Thyroid gland (tissue), 4 donors: Measurements from ENCODE around the gene METTL2B. TPM values are rescaled to one million over a fixed set of nuclear protein-coding genes. Genes with fewer than 3 reads are reported as not detected.
"Not testable (repeated sequence)": the region's sequence is repeated elsewhere in the genome, so short reads cannot be mapped to it uniquely, and the experiment has no call there.

Source experiments
- DNase-seq, 2 donors: peaks; one replicate each; pipeline ENCODE4 v3.0.0-alpha.2; 2019
- H3K27ac ChIP-seq, 3 donors: fragments of 200-600 bp; sonication (generic); 1 replicate in 2 of 3; 2 replicates in 1 of 3; pipeline ENCODE4 v1.5.1; 2016 to 2019; ENCODE audit warnings: mild to moderate bottlenecking in 1 of 3, moderate library complexity in 1 of 3
- H3K27me3 ChIP-seq: fragments of 200-600 bp; sonication (generic); one replicate; pipeline ENCODE4 v1.5.1; 2019
- H3K36me3 ChIP-seq, 2 donors: fragments of 200-600 bp; sonication (generic); one replicate each; pipeline ENCODE4 v1.5.1; 2016 to 2019
- H3K4me1 ChIP-seq, 2 donors: fragments of 200-600 bp; sonication (generic); one replicate each; pipeline ENCODE4 v1.5.1; 2017 to 2019
- H3K4me3 ChIP-seq, 3 donors: fragments of 200-600 bp; sonication (generic); replicated peaks in 1 of 3; 1 replicate in 2 of 3; 2 replicates in 1 of 3; pipeline ENCODE4 v1.5.1; 2016; ENCODE audit warnings: mild to moderate bottlenecking in 1 of 3
- H3K9me3 ChIP-seq: fragments of 200-600 bp; sonication (generic); one replicate; pipeline ENCODE4 v1.5.1; 2017
- CTCF ChIP-seq, 6 experiments: fragments of 200-600 bp in 3 of 6; fragments of 450-650 bp in 3 of 6; sonication (generic) in 3 of 6; IDR thresholded peaks; one replicate each; pipeline ENCODE4 v1.5.1; 2016 to 2019; ENCODE audit warnings: antibody characterized with exemption in 6 of 6, mild to moderate bottlenecking in 2 of 6, inconsistent platforms in 1 of 6, moderate library complexity in 1 of 6
- POLR2A ChIP-seq, 2 donors: fragments of 450-650 bp; IDR thresholded peaks; one replicate each; pipeline ENCODE4 v1.6.1; 2017; ENCODE audit warnings: antibody characterized with exemption in 2 of 2, mild to moderate bottlenecking in 2 of 2, moderate library complexity in 1 of 2
- WGBS, 2 donors: methylation state at CpG; one replicate each; pipeline ENCODE4 v1.1.5; 2017; 5-methylcytosine and 5-hydroxymethylcytosine counted together
- intact Hi-C: fragments of 100-400 bp; cut with DNase I; formaldehyde crosslinking; loops from one replicate; pipeline ENCODE4 v1.15.1; 2023
- small RNA-seq: library from RNA; depleted of rRNA; stranded (forward); fragments of <200 nt; gene quantifications from one replicate; pipeline ENCODE3, GENCODE V24; 2016
- total RNA-seq, 4 donors: library from RNA; depleted of rRNA; stranded (reverse); fragments of >200 nt; gene quantifications; one replicate each; pipeline ENCODE4 v1.2.3, GENCODE V29; 2016

Gene METTL2B
- total RNA-seq, 4 donors from 2014 or later = 29.2 to 39.0 (median 32.0) TPM

GRCh38 chr7:128550920-128551319 lies 74.4 kb downstream of the METTL2B start:
- no peaks in the 10 kb centered on the region for H3K36me3 ChIP-seq
- intact Hi-C loops = no loop called here
- TF ChIP-seq CTCF (IDR thresholded peaks at IDR 0.05) (no peak), POLR2A (IDR thresholded peaks at IDR 0.05) (no peak)
- H3K9me3 ChIP-seq = no peaks in the 10 kb centered on the region
- WGBS, 2 donors = 93 to 94% methylated on average over 1 of the region's 1 CpG
- no peak for DNase-seq
- H3K4me3 ChIP-seq = no peak overlapping the region
- no peak overlapping the region for H3K27ac ChIP-seq
- no peaks in the 10 kb centered on the region for H3K27me3 ChIP-seq
- H3K4me1 ChIP-seq = no peaks in the 10 kb centered on the region

- DNase-seq, H3K4me3 ChIP-seq, intact Hi-C loops, H3K4me1 ChIP-seq, H3K36me3 ChIP-seq, H3K9me3 ChIP-seq, H3K27me3 ChIP-seq, H3K27ac ChIP-seq: not testable (repeated sequence)
- WGBS, 2 donors = 32 to 43% methylated on average over 1 of the region's 1 CpG
These were observed 77.8 kb downstream of the METTL2B start for GRCh38 chr7:128554394-128554793.

Small RNAs within 50 kb of the gene (small RNA-seq; reads per million reads assigned to genes)
- gene AC010655.1 (not detected), gene AC010655.2 (not detected), gene RF00017 (not detected), gene RNU7-54P (not detected)

Other genes with a start within 250 kb of the METTL2B start
- gene LEP, start 235.5 kb upstream of the METTL2B start, total RNA-seq = under 1 TPM in 2 of 4 donors, not detected in 2; 0.11 to 0.40 TPM
- gene RBM28, start 132.8 kb upstream of the METTL2B start, total RNA-seq = 10 to 100 TPM; 19.1 to 36.9 (median 27.7) TPM
- gene PRRT4, start 115.1 kb upstream of the METTL2B start, total RNA-seq = 1 to 10 TPM in 1 of 4 donors, under 1 TPM in 1, not detected in 2; 0.78 to 1.1 TPM
- gene IMPDH1, start 66.8 kb upstream of the METTL2B start, total RNA-seq = 10 to 100 TPM; 12.3 to 37.9 (median 22.9) TPM
- gene HILPDA, start 20.9 kb upstream of the METTL2B start, total RNA-seq = 10 to 100 TPM in 2 of 4 donors, 1 to 10 TPM in 2; 5.4 to 21.2 (median 11.3) TPM
- 1 to 10 TPM; 1.0 to 1.9 (median 1.6) TPM for gene GARIN1A, start 195.5 kb downstream of the METTL2B start, total RNA-seq